ENCODE data around the gene GPR135.

- TF ChIP-seq, protein P1, sequence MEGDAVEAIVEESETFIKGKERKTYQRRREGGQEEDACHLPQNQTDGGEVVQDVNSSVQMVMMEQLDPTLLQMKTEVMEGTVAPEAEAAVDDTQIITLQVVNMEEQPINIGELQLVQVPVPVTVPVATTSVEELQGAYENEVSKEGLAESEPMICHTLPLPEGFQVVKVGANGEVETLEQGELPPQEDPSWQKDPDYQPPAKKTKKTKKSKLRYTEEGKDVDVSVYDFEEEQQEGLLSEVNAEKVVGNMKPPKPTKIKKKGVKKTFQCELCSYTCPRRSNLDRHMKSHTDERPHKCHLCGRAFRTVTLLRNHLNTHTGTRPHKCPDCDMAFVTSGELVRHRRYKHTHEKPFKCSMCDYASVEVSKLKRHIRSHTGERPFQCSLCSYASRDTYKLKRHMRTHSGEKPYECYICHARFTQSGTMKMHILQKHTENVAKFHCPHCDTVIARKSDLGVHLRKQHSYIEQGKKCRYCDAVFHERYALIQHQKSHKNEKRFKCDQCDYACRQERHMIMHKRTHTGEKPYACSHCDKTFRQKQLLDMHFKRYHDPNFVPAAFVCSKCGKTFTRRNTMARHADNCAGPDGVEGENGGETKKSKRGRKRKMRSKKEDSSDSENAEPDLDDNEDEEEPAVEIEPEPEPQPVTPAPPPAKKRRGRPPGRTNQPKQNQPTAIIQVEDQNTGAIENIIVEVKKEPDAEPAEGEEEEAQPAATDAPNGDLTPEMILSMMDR (IDR thresholded peaks at IDR 0.05), result no peak
- TF ChIP-seq POLR2A (IDR thresholded peaks at IDR 0.05), result no peak
- no peak for TF ChIP-seq POLR2AphosphoS5 (IDR thresholded peaks at IDR 0.05; ENCODE audit: insufficient read depth in 1 of 2, low read depth in 1 of 2)
Observed at GRCh38 chr14:59419303-59419702, 45.9 kb downstream of the GPR135 start.
